Occipital lobe (tissue), 2 donors: ENCODE results near the gene ATL1. TPM values are rescaled to one million over a fixed set of nuclear protein-coding genes. Genes with fewer than 3 reads are reported as not detected.
"Not testable (repeated sequence)": the region's sequence is repeated elsewhere in the genome, so short reads cannot be mapped to it uniquely, and the experiment has no call there.

ENCODE experiments used
- DNase-seq: peaks from one replicate; lab custom pipeline; 2025; lab: John Stamatoyannopoulos, UW
- total RNA-seq: library from RNA; depleted of rRNA; stranded (reverse); fragments of >200 nt; gene quantifications from one replicate; pipeline ENCODE4 v1.2.3, GENCODE V29; 2014

ATL1 gene
- total RNA-seq, 1 donor from 2014 or later, result 99.8 TPM

GRCh38 chr14:50656776-50657175 is 96.8 kb downstream of the ATL1 start:
- DNase-seq, result no peak

- no peak for DNase-seq
Measured at GRCh38 chr14:50657753-50658152, 97.8 kb downstream of the ATL1 start.

DNA sequence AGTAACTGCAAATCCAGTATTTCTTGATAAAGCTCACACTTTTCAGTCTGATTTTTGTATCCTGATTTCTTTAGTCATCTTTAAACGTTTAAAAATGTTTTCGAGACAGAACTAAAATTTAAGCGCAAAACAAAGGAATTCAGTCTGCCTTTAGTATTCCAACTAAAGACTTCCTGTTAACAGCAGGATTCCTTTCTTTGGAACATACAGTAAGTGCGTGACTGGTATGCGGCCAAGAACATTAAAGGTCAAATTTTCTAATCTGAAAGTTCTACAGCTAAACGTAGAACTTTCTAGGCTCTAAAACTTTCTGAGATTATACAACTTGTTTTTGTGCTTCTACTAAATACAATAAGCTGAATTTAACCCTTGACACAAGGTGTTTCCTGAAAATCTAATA is 98.3 kb downstream of the ATL1 start:
- no peak for DNase-seq

DNA sequence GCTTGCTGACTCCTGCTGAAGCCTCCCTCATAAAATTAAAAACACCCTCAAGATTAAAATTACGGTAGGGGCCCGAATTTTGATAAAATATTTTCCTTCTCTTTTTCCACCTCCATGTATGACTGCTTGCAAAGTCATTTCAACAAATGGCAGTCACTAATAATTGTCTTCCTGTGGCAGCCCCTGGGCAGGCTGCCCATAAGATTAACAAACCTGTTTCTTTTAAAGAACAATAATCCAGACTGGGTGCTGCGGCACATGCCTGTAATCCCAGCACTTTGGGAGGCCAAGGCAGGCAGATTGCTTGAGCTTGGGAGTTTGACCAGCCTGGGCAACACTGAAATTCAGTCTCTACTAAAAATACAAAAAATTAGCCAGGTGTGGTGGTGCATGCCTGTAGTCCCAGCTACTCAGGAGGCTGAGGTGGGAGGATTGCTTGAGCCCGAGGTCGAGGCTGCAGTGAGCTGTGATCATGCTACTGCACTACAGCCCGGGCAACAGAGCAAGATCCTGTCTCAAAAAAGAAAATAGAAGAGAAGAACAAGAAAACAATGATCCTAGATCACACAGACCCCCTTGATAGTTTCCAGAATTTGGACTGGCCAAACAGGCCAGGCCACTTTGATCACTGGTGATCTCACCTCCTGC is 99.5 kb downstream of the ATL1 start:
- DNase-seq, result no peak

DNA sequence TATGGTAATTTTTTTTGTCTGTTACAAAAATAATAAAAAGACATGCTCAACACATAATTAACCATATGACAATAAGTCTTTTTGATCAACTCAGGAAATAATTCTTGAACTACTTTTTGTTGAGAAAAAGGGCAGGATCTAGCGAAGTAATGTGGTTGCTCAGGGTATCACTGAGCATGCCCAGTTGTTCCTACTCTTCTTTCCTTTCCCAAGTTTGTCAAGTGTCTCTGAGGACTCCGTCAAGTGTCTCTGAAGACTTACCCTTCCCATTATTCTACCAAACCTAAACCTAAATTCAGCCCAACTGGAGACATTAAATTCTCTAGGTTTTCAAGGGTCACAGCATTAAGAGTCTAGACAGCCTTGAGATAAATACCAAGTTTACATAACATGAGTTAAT is 104.6 kb downstream of the ATL1 start:
- not testable (repeated sequence) for DNase-seq

- DNase-seq, result not testable (repeated sequence)
Measured at GRCh38 chr14:50665300-50665699, 105.4 kb downstream of the ATL1 start.

DNA sequence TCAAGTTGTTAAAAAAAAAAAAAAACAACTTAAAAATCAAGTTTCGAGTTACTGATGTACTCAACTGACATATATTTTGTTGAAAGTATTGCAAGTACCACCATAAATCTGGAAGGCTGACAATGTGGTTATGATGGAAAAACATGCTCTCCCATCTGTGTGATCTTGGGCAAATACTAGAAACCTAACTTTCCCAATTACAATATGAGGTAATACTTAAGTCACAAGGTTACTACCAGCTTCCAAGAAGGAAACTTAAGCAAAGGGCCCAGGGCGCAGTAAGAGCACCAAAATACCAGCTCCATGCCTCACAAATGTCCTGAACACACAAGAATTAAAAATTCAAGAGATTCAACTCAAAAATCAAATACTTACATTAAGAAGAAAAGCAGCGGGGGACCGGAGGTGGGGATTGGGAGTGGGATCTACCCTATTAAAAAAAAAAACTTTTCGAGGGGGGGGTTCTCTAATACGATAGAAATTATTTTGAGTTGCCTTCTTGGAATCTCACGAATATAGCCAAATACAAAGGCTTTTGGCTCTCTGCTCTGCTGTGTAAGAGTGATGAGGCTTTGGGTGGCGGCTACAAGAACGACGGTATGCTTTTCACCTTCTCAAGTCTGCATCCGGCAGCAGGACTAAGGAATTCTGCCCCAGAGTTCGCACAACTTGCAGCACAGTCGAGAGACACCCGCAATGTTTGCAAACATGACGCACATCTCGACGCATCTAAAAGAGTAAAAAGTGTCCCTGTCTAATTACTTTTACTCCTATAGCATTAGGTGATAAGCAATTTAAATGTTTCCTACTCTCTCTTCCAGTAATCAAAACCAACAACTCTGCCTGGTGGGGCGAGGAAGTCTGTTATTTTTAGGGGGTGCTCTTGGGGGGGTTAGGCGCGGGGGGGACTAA is 107.1 kb downstream of the ATL1 start:
- no peak for DNase-seq

DNA sequence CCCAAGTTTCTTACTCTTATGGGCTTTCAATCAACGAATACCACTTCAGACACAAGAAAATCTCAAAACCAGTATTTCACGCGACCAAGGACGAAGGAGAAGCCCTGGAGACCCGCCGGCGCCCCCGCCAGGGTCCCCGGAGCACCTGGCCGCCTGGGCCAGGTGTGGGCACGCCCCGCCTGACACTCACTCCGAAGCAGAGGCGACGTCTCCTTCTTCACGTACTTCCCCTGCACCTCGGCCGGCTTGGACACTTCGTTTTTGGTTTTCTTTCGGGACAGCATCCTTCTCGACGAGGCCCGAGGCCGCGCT is 107.7 kb downstream of the ATL1 start:
- no peak for DNase-seq

DNA sequence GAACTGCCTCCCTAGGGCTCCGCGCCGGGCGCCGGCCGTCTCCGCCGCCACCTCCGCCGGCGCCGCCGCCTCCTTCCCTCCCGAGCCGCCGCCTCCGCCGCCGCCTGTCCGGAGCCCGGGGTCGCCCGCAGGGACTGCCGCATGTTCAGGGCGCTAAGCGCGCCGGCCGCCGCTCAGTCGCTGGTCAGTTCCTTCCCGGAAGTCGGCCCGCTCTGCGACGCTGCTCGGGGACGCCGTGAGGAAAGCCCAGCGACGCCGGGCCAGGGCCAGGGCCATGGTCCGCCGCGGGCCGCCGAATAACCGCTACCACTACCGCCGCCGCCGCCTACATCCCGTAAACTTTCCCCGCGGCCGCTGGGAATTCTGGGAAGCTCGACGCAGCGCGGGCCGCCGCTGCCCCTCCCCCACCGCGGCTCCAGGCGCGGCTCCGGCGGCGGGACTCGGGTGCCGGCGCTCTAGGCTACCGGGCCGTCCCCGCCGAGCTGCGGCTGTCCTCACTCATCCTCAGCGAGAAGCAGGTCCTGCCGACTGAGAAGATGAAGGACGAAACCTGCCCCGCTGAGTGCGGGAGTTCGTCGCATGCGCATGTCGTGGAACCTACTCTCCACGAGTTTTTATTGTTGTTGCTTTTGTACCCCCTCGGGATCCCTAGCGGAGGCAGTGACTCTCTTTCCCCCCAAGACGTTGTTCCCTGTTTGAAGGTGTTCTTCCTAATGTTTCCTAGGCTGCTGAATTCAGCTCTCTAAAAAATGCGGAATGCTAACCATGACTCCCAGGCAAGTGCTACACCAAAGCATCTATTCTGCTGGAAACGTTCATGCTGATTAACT is 108.3 kb downstream of the ATL1 start, which contains the start of gene SAV1:
Gene SAV1 (minus strand): TSS at position 311 of the 830 bp plus-strand sequence. CDS start 339 bp downstream, outside the sequence.
- peak; percentile 66 for DNase-seq

DNA sequence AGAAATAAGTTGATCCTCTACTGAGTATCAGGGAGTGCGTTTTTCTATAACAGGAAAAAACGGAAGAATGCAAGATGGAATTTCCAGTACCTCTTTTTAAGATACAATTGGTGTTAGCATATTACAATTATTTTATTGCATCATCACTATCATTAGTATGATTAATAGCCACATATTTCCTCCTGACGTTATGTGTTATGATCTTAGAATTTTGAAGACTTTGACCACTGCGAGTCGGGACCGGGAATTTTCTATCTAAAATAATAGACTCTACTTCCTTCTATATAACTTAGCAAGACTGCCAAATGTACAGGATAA is 108.8 kb downstream of the ATL1 start:
- DNase-seq, result no peak

GRCh38 chr14:50669441-50669986 is 109.6 kb downstream of the ATL1 start:
- DNase-seq, result no peak

DNA sequence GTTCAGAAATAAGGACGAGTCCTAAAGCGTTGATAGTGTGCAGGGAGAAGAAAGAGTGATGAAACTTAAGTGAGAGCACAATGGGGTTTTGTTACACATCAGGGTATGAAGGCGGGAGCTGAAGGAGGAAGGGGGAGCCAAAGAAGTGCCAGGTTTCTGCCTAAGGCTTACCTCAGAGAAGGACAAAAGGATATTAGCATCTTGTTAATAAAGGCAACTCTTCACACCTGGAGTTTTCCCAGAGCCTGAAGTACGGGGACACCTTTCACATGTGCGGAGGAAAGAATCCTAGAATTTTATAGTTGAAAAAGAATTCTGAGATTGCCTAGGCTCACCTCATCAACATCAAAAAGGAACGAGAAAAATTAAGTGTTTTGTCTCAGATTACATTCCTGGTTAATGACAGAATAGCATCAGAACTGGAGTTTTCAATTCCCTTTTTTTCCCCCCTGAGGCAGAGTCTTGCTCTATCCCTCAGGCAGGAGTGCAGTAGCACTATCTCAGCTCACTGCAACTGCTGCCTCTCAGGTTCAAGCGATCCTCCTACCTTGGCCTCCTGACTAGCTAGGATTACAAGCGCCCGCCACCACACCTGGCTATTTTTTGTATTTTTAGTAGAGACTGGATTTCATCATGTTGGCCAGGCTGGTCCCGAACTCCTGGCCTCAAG is 110.4 kb downstream of the ATL1 start:
- DNase-seq, result no peak

GRCh38 chr14:50670866-50671256 is 110.9 kb downstream of the ATL1 start:
- DNase-seq, result no peak

DNA sequence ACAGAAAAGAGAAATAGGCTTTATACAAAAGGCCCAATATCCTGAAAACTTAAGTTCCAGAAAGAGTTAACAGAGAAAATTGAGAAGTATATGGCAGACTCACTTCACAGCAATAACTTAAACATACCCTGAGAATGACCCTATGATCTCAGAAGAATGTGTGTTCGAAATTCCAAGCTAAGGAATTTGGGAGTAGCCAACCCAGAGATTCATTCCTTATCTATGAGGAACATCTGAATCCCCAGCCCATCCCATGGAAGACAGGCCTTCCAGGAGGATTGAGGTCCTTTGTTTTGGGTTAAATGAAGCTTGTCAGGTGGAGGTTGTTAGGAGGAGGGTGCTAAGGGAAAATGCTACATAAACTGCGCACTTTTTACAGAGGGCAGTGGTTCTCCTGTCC is 115.7 kb downstream of the ATL1 start:
- no peak for DNase-seq

- DNase-seq, result no peak
Measured at GRCh38 chr14:50676814-50677516, 117.0 kb downstream of the ATL1 start.

DNA sequence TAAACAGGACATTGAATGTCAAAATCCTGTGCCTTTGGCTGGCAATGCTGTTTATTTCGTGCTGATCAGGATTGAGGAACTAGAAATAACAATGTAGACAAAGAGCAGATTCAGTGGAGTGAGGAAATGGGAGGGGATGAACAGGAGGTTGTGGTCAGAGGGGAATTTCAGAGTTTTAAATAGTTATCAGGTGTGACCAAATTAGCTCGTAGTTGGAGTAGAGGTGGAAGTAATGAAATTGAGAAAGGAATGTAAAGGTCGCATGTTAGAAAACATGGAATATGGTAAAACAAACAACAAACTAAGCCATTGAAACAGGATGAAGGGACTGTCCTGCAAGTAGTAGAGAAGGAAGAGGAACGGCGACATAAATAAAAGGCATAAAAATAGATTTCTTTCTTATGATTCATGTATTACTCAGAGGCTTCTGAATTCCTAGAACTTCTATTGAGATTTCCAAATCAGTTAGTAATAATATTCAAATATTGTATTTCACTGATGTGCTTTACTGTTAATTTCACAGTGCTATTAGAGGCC is 117.7 kb downstream of the ATL1 start:
- DNase-seq, result no peak

GRCh38 chr14:50678163-50678562 is 118.2 kb downstream of the ATL1 start:
- no peak for DNase-seq

DNA sequence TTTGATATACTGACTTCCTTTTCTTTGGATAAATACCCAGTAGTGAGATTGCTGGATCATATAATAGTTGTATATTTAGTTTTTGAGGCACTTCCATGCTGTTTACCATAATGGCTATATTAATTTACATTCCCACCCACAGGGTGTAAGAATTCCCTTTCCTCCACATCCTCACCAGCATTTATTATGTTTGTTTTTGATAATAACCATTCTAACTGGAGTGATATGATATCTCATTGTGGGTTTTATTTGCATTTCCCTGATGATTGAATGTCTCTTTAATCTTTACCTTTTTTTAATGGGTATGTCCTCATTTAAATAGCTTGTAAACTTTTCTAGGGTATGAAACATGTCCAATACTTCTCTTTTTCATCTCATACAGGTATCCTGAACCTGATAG is 119.7 kb downstream of the ATL1 start:
- DNase-seq, result no peak
